ENCODE data around the gene DPY19L1. TPM values are rescaled to one million over a fixed set of nuclear protein-coding genes. Genes with fewer than 3 reads are reported as not detected.

DPY19L1 gene
- total and polyA plus RNA-seq, 2 donors (not counting 3 experiments of a cell fraction or from before 2014, with no cell fraction given) = 30.9 to 53.1 TPM

DNA sequence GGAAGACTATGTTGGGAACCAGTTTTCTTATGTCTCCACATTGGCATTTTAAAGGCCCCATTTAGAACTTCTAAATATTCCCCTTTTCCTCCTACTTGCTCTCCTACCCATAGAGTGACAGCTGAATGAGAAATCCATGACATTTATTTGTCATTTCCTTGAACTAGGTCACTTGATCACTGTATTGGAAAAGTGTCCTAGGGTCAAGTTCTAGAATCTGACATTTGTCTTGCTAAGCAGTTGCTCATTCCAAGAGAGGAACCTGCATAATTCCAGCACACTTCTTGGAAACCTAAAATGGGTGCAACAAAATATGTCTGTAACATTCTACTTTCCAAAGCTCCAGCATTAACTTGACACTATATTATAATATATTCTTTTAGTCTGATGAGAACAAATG lies 3.6 kb upstream of the DPY19L1 start:
- no peak for TF ChIP-seq GATA2 (IDR thresholded peaks at IDR 0.05; ENCODE audit: insufficient read depth, insufficient read length, low read depth, low read length)
- dilution Hi-C loops (cut with MboI; ENCODE audit: extremely low pct_ligation_motif_present, low sequenced_read_pairs) = no loop called here
- H3K36me3 ChIP-seq (ENCODE audit: control insufficient read depth in 2 of 2, extremely low read depth in 1 of 2, insufficient read depth in 2 of 2, low read length in 2 of 2) = no peaks in the 10 kb centered on the region
- no peaks in the 10 kb centered on the region for H3K9me1 ChIP-seq (replicated peaks; ENCODE audit: control insufficient read depth, extremely low read depth, insufficient read depth, low read length)
- ChIA-PET CTCF (interaction anchor here (2.8 kb wide), 1 partner anchor 217 kb away, joined by 8 read pairs; no protein-coding TSS in a partner anchor), POLR2A (no interaction called here)
- no peak overlapping the region for H2AFZ ChIP-seq (ENCODE audit: low read depth, low read length)
- FAIRE-seq (no peak), DNase-seq (ENCODE audit: low read depth, low spot score) (no peak)
- H3K4me2 ChIP-seq (ENCODE audit: insufficient read depth, low read length) = no peak overlapping the region
- no peaks in the 10 kb centered on the region for H4K20me1 ChIP-seq (replicated peaks; ENCODE audit: control insufficient read depth, extremely low read depth, insufficient read depth, low read length)
- H3K9ac ChIP-seq (replicated peaks; ENCODE audit: extremely low read depth, insufficient read depth, low read length) = no peak overlapping the region
- intact Hi-C loops (cut with micrococcal nuclease) = no loop called here
- H3K79me2 ChIP-seq (ENCODE audit: control insufficient read depth, insufficient read depth, low read length) = peaks cover 4% of the 10 kb centered on the region
- peaks cover 11% of the 10 kb centered on the region for H3K4me1 ChIP-seq (ENCODE audit: control insufficient read depth, extremely low read depth, insufficient read depth, low read length)
- no peak overlapping the region for H3K27ac ChIP-seq (ENCODE audit: insufficient read depth, low read depth, low read length)
- H3K4me3 ChIP-seq (replicated peaks in 1 of 3; ENCODE audit: insufficient read depth in 1 of 3, low read depth in 1 of 3, low read length in 3 of 3) = no peak overlapping the region
- no peaks in the 10 kb centered on the region for H3K9me3 ChIP-seq (replicated peaks; ENCODE audit: control insufficient read depth, insufficient read depth, low read length)
- no peaks in the 10 kb centered on the region for H3K27me3 ChIP-seq (ENCODE audit: control insufficient read depth in 2 of 2, insufficient read depth in 2 of 2, low read length in 2 of 2)
- BruUV-seq (replicated peaks) = no TSS peak

- Histone ChIP-seq H3K27ac (ENCODE audit: insufficient read depth, low read depth, low read length) (no peak overlapping the region), H3K27me3 (ENCODE audit: control insufficient read depth in 2 of 2, insufficient read depth in 2 of 2, low read length in 2 of 2) (no peaks in the 10 kb centered on the region), H3K9me1 (replicated peaks; ENCODE audit: control insufficient read depth, extremely low read depth, insufficient read depth, low read length) (no peaks in the 10 kb centered on the region), H2AFZ (ENCODE audit: low read depth, low read length) (no peak overlapping the region), H3K9ac (replicated peaks; ENCODE audit: extremely low read depth, insufficient read depth, low read length) (no peak overlapping the region), H3K36me3 (ENCODE audit: control insufficient read depth in 2 of 2, extremely low read depth in 1 of 2, insufficient read depth in 2 of 2, low read length in 2 of 2) (no peaks in the 10 kb centered on the region), H3K9me3 (replicated peaks; ENCODE audit: control insufficient read depth, insufficient read depth, low read length) (no peaks in the 10 kb centered on the region), H3K4me2 (ENCODE audit: insufficient read depth, low read length) (no peak overlapping the region), H3K4me1 (ENCODE audit: control insufficient read depth, extremely low read depth, insufficient read depth, low read length) (peaks cover 26% of the 10 kb centered on the region), H3K79me2 (ENCODE audit: control insufficient read depth, insufficient read depth, low read length) (peaks cover 20% of the 10 kb centered on the region), H4K20me1 (replicated peaks; ENCODE audit: control insufficient read depth, extremely low read depth, insufficient read depth, low read length) (no peaks in the 10 kb centered on the region), H3K4me3 (replicated peaks in 1 of 3; ENCODE audit: insufficient read depth in 1 of 3, low read depth in 1 of 3, low read length in 3 of 3) (no peak overlapping the region)
- no TSS peak for BruUV-seq (replicated peaks)
- DNase-seq (ENCODE audit: low read depth, low spot score) = no peak
- CTCF ChIA-PET = interaction anchor here (0.8 kb wide), 1 partner anchor 215 kb away, joined by 3 read pairs; no protein-coding TSS in a partner anchor
- FAIRE-seq = no peak
- TF ChIP-seq MAX (IDR thresholded peaks at IDR 0.05; ENCODE audit: insufficient read depth, insufficient read length) (no peak), JUN (IDR thresholded peaks at IDR 0.05; ENCODE audit: borderline replicate concordance, insufficient read depth, insufficient read length, low read depth) (no peak), POLR2AphosphoS5 (IDR thresholded peaks at IDR 0.05; ENCODE audit: insufficient read depth, low read depth, low read length) (no peak), POLR2A (IDR thresholded peaks at IDR 0.05; ENCODE audit: low read depth, low read length) (no peak), FOS (IDR thresholded peaks at IDR 0.05; ENCODE audit: borderline replicate concordance, insufficient read depth, low read length) (no peak), MYC (IDR thresholded peaks at IDR 0.05; ENCODE audit: low read depth, low read length) (no peak)
- TF ChIP-seq, protein P1, sequence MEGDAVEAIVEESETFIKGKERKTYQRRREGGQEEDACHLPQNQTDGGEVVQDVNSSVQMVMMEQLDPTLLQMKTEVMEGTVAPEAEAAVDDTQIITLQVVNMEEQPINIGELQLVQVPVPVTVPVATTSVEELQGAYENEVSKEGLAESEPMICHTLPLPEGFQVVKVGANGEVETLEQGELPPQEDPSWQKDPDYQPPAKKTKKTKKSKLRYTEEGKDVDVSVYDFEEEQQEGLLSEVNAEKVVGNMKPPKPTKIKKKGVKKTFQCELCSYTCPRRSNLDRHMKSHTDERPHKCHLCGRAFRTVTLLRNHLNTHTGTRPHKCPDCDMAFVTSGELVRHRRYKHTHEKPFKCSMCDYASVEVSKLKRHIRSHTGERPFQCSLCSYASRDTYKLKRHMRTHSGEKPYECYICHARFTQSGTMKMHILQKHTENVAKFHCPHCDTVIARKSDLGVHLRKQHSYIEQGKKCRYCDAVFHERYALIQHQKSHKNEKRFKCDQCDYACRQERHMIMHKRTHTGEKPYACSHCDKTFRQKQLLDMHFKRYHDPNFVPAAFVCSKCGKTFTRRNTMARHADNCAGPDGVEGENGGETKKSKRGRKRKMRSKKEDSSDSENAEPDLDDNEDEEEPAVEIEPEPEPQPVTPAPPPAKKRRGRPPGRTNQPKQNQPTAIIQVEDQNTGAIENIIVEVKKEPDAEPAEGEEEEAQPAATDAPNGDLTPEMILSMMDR (IDR thresholded peaks at IDR 0.05; ENCODE audit: extremely low read depth in 1 of 2, insufficient read depth in 1 of 2, low read depth in 1 of 2, low read length in 2 of 2) = no peak
- dilution Hi-C loops (cut with MboI; ENCODE audit: extremely low pct_ligation_motif_present, low sequenced_read_pairs) = no loop called here
- intact Hi-C loops (cut with micrococcal nuclease) = loop anchor here (5.0 to 10.0 kb wide), 5 partner anchors 112 to 1355 kb away; no protein-coding TSS in a partner anchor
- POLR2A ChIA-PET = no interaction called here
Observed at GRCh38 chr7:35039343-35039742, 2.1 kb upstream of the DPY19L1 start.
